Amniotic stem cell (primary cell): Measurements from ENCODE around the gene PDE4B.
"Not testable (repeated sequence)": the region's sequence is repeated elsewhere in the genome, so short reads cannot be mapped to it uniquely, and the experiment has no call there.

ENCODE experiments used
- DNase-seq: peaks from one replicate; lab custom pipeline; 2025; lab: John Stamatoyannopoulos, UW

Gene PDE4B

GRCh38 chr1:66135161-66135560, 342.5 kb downstream of the PDE4B start:
- no peak for DNase-seq

GRCh38 chr1:66136423-66136822, 343.7 kb downstream of the PDE4B start:
- DNase-seq = not testable (repeated sequence)

GRCh38 chr1:66137235-66137634, 344.5 kb downstream of the PDE4B start:
- DNase-seq = no peak

DNA sequence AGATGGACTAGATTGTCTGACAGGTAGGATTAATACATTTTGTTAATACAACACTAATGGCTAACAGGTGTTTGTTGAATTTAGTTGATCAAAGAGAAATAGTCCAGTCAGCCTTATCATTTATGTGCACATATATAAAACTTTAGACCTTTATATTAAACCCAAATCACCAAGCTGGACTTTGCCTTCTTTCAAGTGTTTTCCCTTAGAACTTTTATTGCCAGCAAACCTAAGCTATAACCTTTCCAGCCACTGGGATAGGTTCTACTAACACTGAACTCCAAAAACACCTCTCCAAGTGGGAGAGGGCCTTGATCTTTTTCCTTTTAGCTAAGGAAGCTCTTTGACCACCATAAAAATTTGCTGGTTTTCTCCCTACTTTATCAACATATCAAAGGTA, 345.9 kb downstream of the PDE4B start:
- DNase-seq = no peak

GRCh38 chr1:66140072-66140471, 347.4 kb downstream of the PDE4B start:
- no peak for DNase-seq

DNA sequence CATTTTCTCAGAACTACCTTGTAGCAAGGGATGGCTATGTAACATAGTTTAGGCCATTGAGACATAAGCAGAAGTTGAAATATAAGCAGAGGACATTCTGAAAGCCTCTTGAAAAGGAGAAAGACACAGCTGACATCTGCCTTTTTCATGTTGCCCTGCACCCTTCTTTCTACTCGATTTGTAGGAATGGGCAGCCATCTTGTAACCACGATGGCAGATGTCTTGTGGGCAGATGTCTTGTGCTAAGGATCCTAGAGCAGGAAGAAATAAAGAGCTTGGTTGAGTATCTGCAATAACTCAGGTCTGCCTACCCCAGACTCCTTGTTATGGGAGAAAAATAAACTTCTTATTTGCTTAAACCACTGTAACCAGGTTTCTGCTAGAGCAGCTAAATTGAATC, 351.0 kb downstream of the PDE4B start:
- DNase-seq = no peak

DNA sequence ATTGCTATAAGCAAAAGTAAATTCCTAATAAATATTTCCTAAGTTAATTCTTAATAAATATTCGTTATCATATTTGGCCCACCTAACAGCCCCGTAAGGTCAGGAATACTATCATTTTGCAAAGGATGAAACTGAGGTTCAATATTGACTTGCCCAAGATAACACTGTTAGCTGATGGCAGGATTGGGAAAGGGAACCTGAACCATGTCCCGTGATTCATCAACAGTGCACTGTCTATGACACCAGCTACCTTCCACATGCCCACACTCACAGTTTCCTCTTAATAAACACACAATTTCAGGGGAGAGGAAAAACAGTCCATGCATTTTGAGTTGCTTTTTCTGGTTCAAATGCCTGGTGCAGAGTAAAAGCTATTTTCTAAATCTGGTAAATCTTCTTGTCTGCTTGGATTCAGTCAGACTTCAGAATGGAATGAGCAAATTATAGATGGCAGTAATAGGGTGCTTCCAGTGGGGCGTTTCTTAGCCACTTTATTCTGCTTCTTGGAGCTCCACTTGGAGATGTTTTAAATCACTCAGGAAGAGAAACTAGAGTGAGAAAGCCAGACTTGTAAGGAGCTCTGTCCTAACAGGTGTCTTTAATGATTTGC, 354.6 kb downstream of the PDE4B start:
- DNase-seq = no peak

- no peak for DNase-seq
These were observed 359.3 kb downstream of the PDE4B start for GRCh38 chr1:66152034-66152433.

DNA sequence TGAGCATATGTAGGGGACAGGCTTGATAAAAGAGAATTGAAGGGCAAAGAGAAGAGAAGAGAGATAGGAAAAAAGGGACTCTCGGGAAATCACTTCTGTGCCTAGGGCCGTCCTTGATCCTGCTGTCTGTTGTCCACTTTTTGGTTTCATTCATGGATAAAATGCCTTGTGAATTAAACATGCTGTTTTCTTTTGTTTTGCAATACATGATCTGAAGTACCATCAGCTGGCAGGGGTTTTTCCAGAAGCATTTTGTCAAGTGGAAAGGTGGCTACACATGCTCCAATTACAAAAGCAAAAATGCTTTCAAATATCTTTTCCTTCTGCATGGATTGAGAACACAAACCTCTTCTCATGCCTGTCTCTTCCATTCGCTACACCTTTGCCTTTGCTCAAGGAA, 361.7 kb downstream of the PDE4B start:
- no peak for DNase-seq

DNA sequence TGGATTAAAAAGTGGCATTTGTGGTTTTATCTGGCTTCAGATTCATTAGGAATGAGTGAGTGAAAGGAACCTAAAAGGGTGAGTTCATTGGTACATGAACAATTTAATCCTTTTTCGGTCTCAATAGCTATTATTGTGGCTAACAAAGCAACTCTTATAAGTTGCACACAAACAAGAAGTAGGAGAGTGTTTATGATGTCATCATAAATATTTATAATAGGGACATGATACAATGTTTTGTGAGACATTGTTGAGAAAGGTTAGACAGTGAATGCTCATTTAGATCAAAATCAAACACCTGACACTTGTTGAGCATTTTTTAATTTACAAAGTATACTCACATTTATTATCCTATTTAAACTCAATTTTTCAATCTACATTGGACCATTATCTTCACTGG, 363.4 kb downstream of the PDE4B start:
- no peak for DNase-seq

GRCh38 chr1:66159800-66160199, 367.1 kb downstream of the PDE4B start:
- no peak for DNase-seq

GRCh38 chr1:66160719-66161118, 368.0 kb downstream of the PDE4B start:
- DNase-seq = no peak

- no peak for DNase-seq
These were observed 374.1 kb downstream of the PDE4B start for GRCh38 chr1:66166753-66167152.

- DNase-seq = no peak
These were observed 374.6 kb downstream of the PDE4B start for GRCh38 chr1:66167267-66167666.

GRCh38 chr1:66168467-66168887, 375.8 kb downstream of the PDE4B start:
- DNase-seq = no peak

GRCh38 chr1:66168948-66169671, 376.4 kb downstream of the PDE4B start:
- no peak for DNase-seq

DNA sequence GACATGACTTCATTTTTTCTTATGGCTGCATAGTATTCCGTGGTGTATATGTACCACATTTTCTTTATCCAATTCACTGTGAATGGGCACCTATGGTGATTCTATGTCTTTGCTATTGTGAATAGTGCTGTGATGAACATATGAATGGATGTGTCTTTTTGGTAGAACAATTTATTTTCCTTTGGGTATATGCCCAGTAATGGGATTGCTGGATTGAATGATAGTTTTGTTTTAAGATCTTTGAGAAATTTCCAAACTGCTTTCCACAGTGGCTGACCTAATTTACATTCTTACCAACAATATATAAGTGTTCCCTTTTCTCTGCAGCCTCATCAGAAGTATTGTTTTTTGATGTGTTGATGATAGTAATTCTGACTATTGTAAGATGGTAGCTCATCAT, 379.6 kb downstream of the PDE4B start:
- no peak for DNase-seq

DNA sequence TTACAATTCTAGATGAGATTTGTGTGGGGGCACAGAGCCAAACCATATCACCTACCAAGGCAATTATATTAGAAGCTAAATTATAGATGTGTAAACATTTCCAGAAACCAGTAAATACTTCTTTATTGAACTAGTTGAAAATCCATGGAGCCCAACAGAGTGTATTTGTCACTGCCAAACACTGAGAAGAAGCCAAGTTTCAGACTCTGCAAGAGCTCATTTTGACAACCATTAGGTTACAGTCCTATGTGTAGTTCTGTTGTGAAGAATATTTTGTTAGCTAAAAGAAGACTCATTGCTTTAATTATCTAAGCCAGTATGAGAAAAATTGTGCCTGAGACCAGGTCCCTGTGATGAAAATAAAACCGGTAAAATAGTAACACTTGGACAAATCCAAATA, 382.4 kb downstream of the PDE4B start:
- no peak for DNase-seq

DNA sequence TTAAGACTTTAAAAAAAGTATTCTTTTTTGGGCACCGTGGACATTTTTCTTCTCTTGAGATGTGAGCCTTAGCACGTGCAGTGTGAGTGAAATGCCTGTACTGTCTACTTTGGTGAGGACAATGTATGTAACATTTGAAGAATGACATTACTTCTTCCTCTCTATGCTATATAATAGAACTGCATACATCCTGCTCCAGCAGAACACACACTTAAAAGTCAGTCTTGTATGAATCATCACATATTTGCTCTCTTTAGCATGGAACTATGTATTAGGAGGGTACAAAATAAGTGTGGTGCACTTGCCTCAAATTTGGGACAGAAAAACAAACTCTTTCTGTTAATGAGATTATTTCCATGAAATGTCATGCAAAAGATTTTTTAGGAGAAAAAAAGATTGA, 382.9 kb downstream of the PDE4B start:
- DNase-seq = no peak

GRCh38 chr1:66176012-66176715, 383.5 kb downstream of the PDE4B start:
- DNase-seq = no peak

- DNase-seq = no peak
These were observed 384.1 kb downstream of the PDE4B start for GRCh38 chr1:66176832-66177231.

DNA sequence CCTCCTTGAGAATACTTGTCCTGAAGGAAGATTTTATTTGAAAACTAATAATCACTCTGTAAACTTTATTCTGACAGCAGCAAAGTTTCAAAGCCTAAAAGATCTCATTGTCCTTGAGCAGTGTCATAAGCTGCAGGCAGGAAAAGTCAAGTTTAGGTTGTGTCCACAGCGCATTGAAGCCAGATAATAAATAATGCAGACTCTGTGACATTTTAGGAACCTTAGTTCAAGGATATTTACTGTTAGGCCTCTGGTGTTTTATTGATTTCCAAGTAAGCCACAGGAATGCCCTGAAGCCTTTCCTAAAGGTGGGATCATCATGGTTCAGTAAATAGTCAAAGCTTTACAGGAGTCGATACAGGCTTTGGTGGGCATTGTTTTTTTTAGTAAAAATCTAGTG, 384.8 kb downstream of the PDE4B start:
- DNase-seq = no peak

DNA sequence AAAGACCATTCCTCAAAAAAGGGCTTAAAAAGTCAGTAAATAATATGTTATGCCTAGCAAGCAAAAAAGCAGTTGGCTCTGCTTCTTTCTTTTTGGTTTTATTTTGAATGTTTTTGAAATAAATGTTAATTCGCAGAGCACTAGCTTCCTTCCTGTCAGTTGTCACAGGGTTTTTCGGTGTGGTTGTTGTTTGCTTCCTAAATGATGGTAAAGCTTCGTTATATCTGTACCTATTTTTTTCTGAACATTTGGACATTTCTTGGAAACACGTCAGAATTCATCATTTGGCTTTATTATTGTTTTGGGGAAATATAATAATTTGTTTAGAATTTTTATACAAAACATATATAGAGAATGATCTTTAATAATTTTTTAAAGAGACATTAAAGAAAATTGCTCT, 389.3 kb downstream of the PDE4B start:
- no peak for DNase-seq
